GM21515 (cell line): ENCODE data around the gene BMP4.
"Not testable (repeated sequence)": the region's sequence is repeated elsewhere in the genome, so short reads cannot be mapped to it uniquely, and the experiment has no call there.

ENCODE experiments used
- ATAC-seq: cut with Tn5 transposase; IDR thresholded peaks from one replicate; pipeline ENCODE4 v1.9.1; 2021; ENCODE audit not compliant: unreplicated experiment

BMP4 gene

GRCh38 chr14:53956427-53957201 is at the start of gene BMP4:
TSS of gene BMP4 (minus strand) at chr14:53956825. CDS start at chr14:53952222, 4,603 bp downstream.
- ATAC-seq: no peak

GRCh38 chr14:54003064-54003463 is 46.4 kb upstream of the BMP4 start:
- ATAC-seq: no peak

GRCh38 chr14:54002653-54003052 is 46.0 kb upstream of the BMP4 start:
- no peak for ATAC-seq

DNA sequence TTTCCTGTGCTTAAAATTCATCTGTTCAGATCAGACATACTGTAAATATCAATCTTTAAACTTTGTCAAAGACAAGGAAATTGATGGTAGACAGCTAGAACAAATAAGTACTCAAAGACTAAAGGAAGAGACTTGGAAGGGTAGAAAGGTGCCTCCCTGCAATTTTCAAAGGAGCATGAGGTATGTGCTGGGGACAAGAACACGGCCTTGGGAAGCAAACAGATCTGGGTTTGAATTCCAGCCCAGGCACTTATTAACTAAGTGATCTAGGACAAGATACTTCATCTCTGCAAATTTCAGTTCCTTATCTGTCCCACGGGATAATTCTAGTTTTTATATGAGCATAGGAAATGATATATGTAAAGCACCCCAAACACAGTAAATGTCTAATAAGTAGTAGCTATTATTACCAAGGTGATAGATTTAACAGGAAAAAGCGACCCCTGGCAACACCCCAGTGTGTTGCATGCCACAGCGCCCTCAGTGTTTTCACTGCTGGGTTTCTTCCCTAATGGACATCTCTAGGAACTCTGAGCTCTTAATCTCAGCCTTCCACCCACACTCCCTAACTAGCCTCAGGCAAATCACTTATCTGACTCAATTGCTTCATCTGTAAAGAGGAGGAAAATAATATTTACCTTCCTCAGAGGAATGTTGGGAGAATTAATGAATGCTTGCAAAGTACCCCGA is 44.7 kb upstream of the BMP4 start:
- ATAC-seq: no peak

GRCh38 chr14:54000341-54000811 is 43.8 kb upstream of the BMP4 start:
- ATAC-seq: no peak

GRCh38 chr14:53999061-53999488 is 42.5 kb upstream of the BMP4 start:
- no peak for ATAC-seq

GRCh38 chr14:53996041-53996440 is 39.4 kb upstream of the BMP4 start:
- no peak for ATAC-seq

DNA sequence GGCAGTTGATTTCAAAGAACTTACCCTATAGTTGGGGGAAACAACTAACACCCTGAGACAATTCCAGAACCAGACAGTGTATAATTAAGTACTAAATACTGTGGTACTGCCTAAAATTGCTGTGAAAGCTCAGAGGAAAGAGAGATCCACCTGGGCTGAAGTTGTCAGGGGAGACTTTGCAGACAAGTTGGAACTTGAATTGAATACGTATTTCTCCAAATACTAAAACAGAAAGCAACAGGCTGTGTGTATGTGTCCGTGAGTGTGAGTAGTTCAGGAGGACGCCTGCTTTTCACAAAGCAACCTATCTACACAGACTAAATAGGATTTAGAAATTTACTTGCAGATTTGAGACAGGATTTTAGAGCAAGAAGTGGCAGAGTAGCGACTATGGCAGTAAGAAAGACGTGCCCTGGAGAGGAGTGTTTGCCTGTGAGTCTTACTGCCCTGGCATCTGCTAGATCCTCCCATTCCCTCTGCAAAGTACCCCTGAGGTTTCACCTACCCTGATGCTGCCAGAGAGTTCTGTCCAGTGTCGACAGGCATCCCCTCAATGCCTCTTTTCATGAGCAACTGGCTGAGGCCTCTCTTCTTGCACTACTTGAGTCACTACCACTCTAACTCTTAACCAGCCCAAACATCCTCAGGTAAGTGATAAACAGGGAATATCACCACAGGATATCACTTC is 37.4 kb upstream of the BMP4 start:
- no peak for ATAC-seq

- ATAC-seq: no peak
Measured at GRCh38 chr14:53990978-53991377, 34.4 kb upstream of the BMP4 start.

- not testable (repeated sequence) for ATAC-seq
Measured at GRCh38 chr14:53986718-53987117, 30.1 kb upstream of the BMP4 start.

- not testable (repeated sequence) for ATAC-seq
Measured at GRCh38 chr14:53984958-53985357, 28.3 kb upstream of the BMP4 start.

DNA sequence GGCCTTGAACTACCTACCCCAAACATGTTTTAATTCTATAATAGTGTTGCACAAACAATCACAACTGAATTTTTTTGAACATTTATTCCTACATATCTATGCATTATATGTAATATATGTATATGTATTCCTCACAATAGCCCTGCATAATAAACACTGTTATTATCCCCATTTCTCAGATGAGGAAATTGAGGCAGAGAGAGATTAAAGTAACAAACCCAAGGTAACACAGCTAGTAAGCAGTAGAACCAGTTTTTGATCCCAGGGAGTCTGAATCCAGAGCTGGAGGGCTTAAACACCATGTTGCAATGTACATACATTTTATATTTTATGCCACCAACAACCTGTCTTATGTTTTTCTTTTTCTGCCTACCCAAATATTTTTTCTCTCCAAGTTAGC is 26.5 kb upstream of the BMP4 start:
- no peak for ATAC-seq

GRCh38 chr14:53982546-53982945 is 25.9 kb upstream of the BMP4 start:
- no peak for ATAC-seq

DNA sequence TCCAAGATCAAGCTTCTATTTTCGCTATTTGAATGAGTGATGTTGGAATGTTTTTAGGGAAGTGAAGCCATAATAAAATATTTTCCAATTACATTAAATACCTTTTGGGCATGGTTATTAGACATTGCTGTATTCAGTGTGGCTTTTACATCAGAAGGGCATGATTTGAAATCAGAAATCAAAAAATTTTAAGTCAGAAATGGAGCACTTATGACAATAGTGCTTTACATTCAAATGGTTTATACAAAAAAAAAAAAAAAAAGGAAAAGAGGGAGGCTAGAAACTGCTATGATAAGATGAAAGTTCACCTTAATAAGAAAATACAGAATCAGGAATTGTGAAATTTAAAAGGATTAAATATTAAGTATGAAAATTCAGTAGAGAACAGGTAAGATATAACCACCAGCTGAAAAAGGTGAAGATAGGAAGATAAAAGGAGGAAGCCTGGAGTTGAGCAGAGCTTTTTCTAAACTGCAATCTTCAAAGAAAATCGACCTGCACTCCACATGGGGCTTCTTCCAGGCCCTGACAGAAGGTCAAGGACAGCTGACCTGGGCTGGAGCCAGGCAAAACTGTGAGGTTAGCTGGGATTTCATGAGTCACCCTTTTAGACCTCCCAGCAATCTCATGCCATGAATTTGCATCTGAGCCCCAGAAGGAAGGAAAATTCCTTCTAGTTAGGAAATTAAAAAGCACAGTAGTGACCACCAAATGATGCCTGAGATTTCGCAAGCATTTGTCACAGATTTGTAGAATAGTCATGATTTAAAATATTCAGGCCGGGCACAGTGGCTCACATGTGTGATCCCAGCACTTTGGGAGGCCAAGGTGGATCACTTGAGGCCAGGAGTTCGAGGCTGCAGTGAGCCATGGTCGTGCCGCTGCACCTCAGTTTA is 23.4 kb upstream of the BMP4 start:
- ATAC-seq: no peak

DNA sequence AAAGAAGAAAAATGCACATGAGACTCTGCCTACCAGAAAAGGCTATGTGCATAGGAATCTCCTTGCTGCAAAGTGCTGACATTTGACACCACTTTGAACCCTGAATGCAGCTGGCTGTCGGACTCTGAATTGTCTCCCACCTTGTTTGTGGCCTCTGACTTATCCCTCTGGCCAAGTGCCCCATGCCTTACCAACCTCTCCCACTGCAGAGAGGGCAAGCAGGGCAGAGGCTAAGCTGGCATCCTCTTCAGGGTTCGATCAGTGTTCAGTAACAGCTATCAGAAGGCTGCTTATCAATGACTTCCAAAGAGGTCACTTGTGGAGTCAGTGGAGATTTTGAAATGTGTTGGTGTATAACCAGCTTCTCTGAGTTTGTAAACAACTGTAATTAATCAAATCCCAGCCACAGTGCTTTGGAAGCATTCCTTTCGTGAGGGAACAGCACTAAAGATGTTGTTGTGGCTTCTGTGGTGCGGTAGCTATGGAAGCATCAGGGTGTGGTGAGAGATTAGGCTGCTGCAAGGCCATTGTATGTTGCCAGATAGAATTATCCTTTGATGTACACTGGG is 22.6 kb upstream of the BMP4 start:
- no peak for ATAC-seq

- no peak for ATAC-seq
Measured at GRCh38 chr14:53978194-53978593, 21.6 kb upstream of the BMP4 start.

- ATAC-seq: no peak
Measured at GRCh38 chr14:53975444-53975843, 18.8 kb upstream of the BMP4 start.

GRCh38 chr14:53971521-53971920 is 14.9 kb upstream of the BMP4 start:
- ATAC-seq: no peak

GRCh38 chr14:53969326-53969725 is 12.7 kb upstream of the BMP4 start:
- ATAC-seq: no peak

- no peak for ATAC-seq
Measured at GRCh38 chr14:53968726-53969125, 12.1 kb upstream of the BMP4 start.
